SK-N-SH treated with all-trans-retinoic acid at 6 μM for 48 hours (cell line): ENCODE results near the gene SORCS3.

ENCODE experiments used
- ATAC-seq: fragments of 200-7000 bp; cut with Tn5 transposase; 3 replicates; pipeline ENCODE4 v1.9.1; 2020; ENCODE audit warnings: mild to moderate bottlenecking, moderate library complexity
- ARNTL ChIP-seq: fragments of 450-650 bp; formaldehyde crosslinking; IDR thresholded peaks from 2 replicates; pipeline ENCODE4 v1.5.0; 2020; ENCODE audit warnings: low read depth, mild to moderate bottlenecking, moderate library complexity, borderline replicate concordance
- BACH2 ChIP-seq: fragments of 250-450 bp; sonication (Bioruptor Pico); IDR thresholded peaks from 2 replicates; pipeline ENCODE4 v1.9.0; 2021; ENCODE audit warnings: mild to moderate bottlenecking, borderline replicate concordance
- CSDC2 ChIP-seq: fragments of 250-450 bp; sonication (Bioruptor Pico); IDR thresholded peaks from 2 replicates; pipeline ENCODE4 v1.5.0; 2020; ENCODE audit warnings: mild to moderate bottlenecking, moderate library complexity
- CSRNP3 ChIP-seq: fragments of 250-450 bp; sonication (Bioruptor Pico); IDR thresholded peaks from 2 replicates; pipeline ENCODE4 v1.5.1; 2021; ENCODE audit warnings: mild to moderate bottlenecking, moderate library complexity
- ESRRG ChIP-seq: fragments of 250-450 bp; sonication (Bioruptor Pico); IDR thresholded peaks from 2 replicates; pipeline ENCODE4 v1.6.1; 2021; ENCODE audit warnings: mild to moderate bottlenecking
- GLIS3 ChIP-seq: fragments of 250-450 bp; sonication (Bioruptor Pico); IDR thresholded peaks from 2 replicates; pipeline ENCODE4 v1.5.0; 2020; ENCODE audit warnings: mild to moderate bottlenecking, moderate library complexity
- ISL1 ChIP-seq: fragments of 250-450 bp; sonication (Bioruptor Pico); IDR thresholded peaks from 2 replicates; pipeline ENCODE4 v2.1.2; 2022; ENCODE audit warnings: mild to moderate bottlenecking, moderate library complexity
- OSR1 ChIP-seq: fragments of 250-450 bp; sonication (Bioruptor Pico); IDR thresholded peaks from 2 replicates; pipeline ENCODE4 v1.8.0; 2022; ENCODE audit warnings: moderate library complexity, mild to moderate bottlenecking, inconsistent platforms
- POU6F1 ChIP-seq: fragments of 250-450 bp; sonication (Bioruptor Pico); IDR thresholded peaks from 2 replicates; pipeline ENCODE4 v1.8.0; 2021; ENCODE audit warnings: low read depth, mild to moderate bottlenecking, moderate library complexity, borderline replicate concordance
- PPARA ChIP-seq: fragments of 250-450 bp; sonication (Bioruptor Pico); IDR thresholded peaks from 2 replicates; pipeline ENCODE4 v1.5.0; 2020; ENCODE audit warnings: mild to moderate bottlenecking, borderline replicate concordance
- RARB ChIP-seq: fragments of 250-450 bp; sonication (Bioruptor Pico); IDR thresholded peaks from 2 replicates; pipeline ENCODE4 v1.8.0; 2021; ENCODE audit warnings: mild to moderate bottlenecking, moderate library complexity
- SNAI2 ChIP-seq: fragments of 250-450 bp; sonication (Bioruptor Pico); IDR thresholded peaks from 2 replicates; pipeline ENCODE4 v1.5.0; 2020; ENCODE audit warnings: mild to moderate bottlenecking, moderate library complexity
- TCF4 ChIP-seq: fragments of 250-450 bp; sonication (Bioruptor Pico); IDR thresholded peaks from 2 replicates; pipeline ENCODE4 v1.8.0; 2021; ENCODE audit warnings: mild to moderate bottlenecking, moderate library complexity, borderline replicate concordance
- ZC3H10 ChIP-seq: fragments of 250-450 bp; sonication (Bioruptor Pico); IDR thresholded peaks from 2 replicates; pipeline ENCODE4 v1.5.1; 2021; ENCODE audit warnings: mild to moderate bottlenecking, moderate library complexity
- ZFP3 ChIP-seq: fragments of 250-450 bp; sonication (Bioruptor Pico); IDR thresholded peaks from 2 replicates; pipeline ENCODE4 v1.5.0; 2020; ENCODE audit warnings: mild to moderate bottlenecking, moderate library complexity
- ZFP30 ChIP-seq: fragments of 450-650 bp; formaldehyde crosslinking; IDR thresholded peaks from 2 replicates; pipeline ENCODE4 v1.5.0; 2022; ENCODE audit warnings: mild to moderate bottlenecking, moderate library complexity
- ZNF565 ChIP-seq: fragments of 450-650 bp; formaldehyde crosslinking; conservative IDR thresholded peaks from 2 replicates; pipeline ENCODE4 v1.5.0; 2020; ENCODE audit warnings: low read depth, mild to moderate bottlenecking, moderate library complexity
- ZNF70 ChIP-seq: fragments of 450-650 bp; formaldehyde crosslinking; IDR thresholded peaks from 2 replicates; pipeline ENCODE4 v1.5.0; 2020; ENCODE audit warnings: mild to moderate bottlenecking, moderate library complexity
- ZNF8 ChIP-seq: fragments of 450-650 bp; formaldehyde crosslinking; IDR thresholded peaks from 2 replicates; pipeline ENCODE4 v1.5.0; 2020; ENCODE audit warnings: mild to moderate bottlenecking, moderate library complexity
- TF ChIP-seq, protein P1 (sequence below): fragments of 250-450 bp; sonication (Bioruptor Pico); IDR thresholded peaks from 2 replicates; pipeline ENCODE4 v1.5.0; 2020; ENCODE audit warnings: mild to moderate bottlenecking, moderate library complexity
- TF ChIP-seq, protein P2 (sequence below): fragments of 250-450 bp; sonication (Bioruptor Pico); IDR thresholded peaks from 2 replicates; pipeline ENCODE4 v1.5.1; 2020; ENCODE audit warnings: low read depth, mild to moderate bottlenecking, moderate library complexity

The SORCS3 gene

GRCh38 chr10:104966563-104967297, 325.6 kb downstream of the SORCS3 start:
- no peak for ATAC-seq
- no peak for TF ChIP-seq GLIS3
- TF ChIP-seq SNAI2 (CRISPR knock-in tag): no peak
- no peak for TF ChIP-seq ZC3H10
- TF ChIP-seq ZNF565: no peak
- TF ChIP-seq OSR1 (CRISPR knock-in tag): no peak
- TF ChIP-seq, protein P1, sequence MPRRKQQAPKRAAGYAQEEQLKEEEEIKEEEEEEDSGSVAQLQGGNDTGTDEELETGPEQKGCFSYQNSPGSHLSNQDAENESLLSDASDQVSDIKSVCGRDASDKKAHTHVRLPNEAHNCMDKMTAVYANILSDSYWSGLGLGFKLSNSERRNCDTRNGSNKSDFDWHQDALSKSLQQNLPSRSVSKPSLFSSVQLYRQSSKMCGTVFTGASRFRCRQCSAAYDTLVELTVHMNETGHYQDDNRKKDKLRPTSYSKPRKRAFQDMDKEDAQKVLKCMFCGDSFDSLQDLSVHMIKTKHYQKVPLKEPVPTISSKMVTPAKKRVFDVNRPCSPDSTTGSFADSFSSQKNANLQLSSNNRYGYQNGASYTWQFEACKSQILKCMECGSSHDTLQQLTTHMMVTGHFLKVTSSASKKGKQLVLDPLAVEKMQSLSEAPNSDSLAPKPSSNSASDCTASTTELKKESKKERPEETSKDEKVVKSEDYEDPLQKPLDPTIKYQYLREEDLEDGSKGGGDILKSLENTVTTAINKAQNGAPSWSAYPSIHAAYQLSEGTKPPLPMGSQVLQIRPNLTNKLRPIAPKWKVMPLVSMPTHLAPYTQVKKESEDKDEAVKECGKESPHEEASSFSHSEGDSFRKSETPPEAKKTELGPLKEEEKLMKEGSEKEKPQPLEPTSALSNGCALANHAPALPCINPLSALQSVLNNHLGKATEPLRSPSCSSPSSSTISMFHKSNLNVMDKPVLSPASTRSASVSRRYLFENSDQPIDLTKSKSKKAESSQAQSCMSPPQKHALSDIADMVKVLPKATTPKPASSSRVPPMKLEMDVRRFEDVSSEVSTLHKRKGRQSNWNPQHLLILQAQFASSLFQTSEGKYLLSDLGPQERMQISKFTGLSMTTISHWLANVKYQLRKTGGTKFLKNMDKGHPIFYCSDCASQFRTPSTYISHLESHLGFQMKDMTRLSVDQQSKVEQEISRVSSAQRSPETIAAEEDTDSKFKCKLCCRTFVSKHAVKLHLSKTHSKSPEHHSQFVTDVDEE: no peak
- TF ChIP-seq, protein P2, sequence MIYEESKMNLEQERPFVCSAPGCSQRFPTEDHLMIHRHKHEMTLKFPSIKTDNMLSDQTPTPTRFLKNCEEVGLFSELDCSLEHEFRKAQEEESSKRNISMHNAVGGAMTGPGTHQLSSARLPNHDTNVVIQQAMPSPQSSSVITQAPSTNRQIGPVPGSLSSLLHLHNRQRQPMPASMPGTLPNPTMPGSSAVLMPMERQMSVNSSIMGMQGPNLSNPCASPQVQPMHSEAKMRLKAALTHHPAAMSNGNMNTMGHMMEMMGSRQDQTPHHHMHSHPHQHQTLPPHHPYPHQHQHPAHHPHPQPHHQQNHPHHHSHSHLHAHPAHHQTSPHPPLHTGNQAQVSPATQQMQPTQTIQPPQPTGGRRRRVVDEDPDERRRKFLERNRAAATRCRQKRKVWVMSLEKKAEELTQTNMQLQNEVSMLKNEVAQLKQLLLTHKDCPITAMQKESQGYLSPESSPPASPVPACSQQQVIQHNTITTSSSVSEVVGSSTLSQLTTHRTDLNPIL (CRISPR knock-in tag): no peak
- no peak for TF ChIP-seq ISL1 (CRISPR knock-in tag)

- TF ChIP-seq POU6F1 (no peak), ZNF70 (no peak), BACH2 (CRISPR knock-in tag) (no peak), RARB (CRISPR knock-in tag) (no peak), CSRNP3 (CRISPR knock-in tag) (no peak), ARNTL (no peak), TCF4 (CRISPR knock-in tag) (no peak), SNAI2 (CRISPR knock-in tag) (no peak), ISL1 (CRISPR knock-in tag) (no peak), GLIS3 (no peak)
- TF ChIP-seq, protein P1: no peak
- TF ChIP-seq, protein P2 (CRISPR knock-in tag): no peak
- TF ChIP-seq, all 23 proteins: peak for 0
- no peak for ATAC-seq
Measured at GRCh38 chr10:104980368-104980767, 339.3 kb downstream of the SORCS3 start.

DNA sequence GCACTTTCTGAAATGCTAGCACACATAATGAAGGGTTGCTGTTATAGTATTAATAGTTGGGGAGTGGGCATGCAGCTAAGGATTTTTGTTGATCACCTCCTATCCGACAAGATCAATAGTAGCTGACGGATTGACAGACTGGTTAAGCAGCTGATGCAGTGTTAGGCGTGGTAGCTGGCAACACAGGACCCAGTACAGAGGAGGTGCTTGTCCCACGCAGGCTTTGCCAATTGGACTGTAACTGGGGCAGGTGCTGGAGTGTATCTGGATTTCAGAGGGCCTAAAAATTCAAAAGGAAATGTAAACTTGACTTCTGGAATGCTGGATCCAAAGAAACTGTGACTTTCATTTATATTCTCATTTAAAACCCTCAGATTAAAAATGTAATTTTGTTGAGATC, 340.9 kb downstream of the SORCS3 start:
- no peak for ATAC-seq
- no peak for TF ChIP-seq PPARA (CRISPR knock-in tag)
- TF ChIP-seq ZNF8 (CRISPR knock-in tag): no peak
- TF ChIP-seq ZFP3 (CRISPR knock-in tag): no peak
- no peak for TF ChIP-seq ESRRG
- TF ChIP-seq ZC3H10: no peak
- no peak for TF ChIP-seq ZNF565
- TF ChIP-seq CSRNP3 (CRISPR knock-in tag): no peak
- no peak for TF ChIP-seq GLIS3
- no peak for TF ChIP-seq OSR1 (CRISPR knock-in tag)
- TF ChIP-seq, protein P2 (CRISPR knock-in tag): no peak
- no peak for TF ChIP-seq TCF4 (CRISPR knock-in tag)
- TF ChIP-seq ZFP30: no peak
- no peak for TF ChIP-seq CSDC2 (CRISPR knock-in tag)
